Measurements from ENCODE around the gene MS4A10.

Gene MS4A10

GRCh38 chr11:60785136-60785535 is at the start of gene MS4A10:
Gene MS4A10 (plus strand): TSS chr11:60785333. CDS start chr11:60790336, 5,003 bp downstream.
- H3K9ac ChIP-seq, result no peak within 1 kb of the TSS
- H3K27me3 ChIP-seq, result no peaks in the 10 kb centered on the region
- no peak for TF ChIP-seq Cebpa-rat (IDR thresholded peaks at IDR 0.05)
- no peak within 1 kb of the TSS for H3K4me3 ChIP-seq
- H3K9me3 ChIP-seq, result peaks cover 1% of the 10 kb centered on the region; the same call in 1 of the 2 replicates
- H3K27ac ChIP-seq, result no peak within 1 kb of the TSS
- no peaks in the 10 kb centered on the region for H4K20me1 ChIP-seq
- H3K4me2 ChIP-seq, result no peak within 1 kb of the TSS
- no peaks in the 10 kb centered on the region for H3K36me3 ChIP-seq
- peaks cover 40% of the 10 kb centered on the region for H3K4me1 ChIP-seq

- Histone ChIP-seq H3K9me3 (peaks cover 29% of the 10 kb centered on the region), H3K4me3 (no peak overlapping the region), H4K20me1 (no peaks in the 10 kb centered on the region), H3K27ac (no peak overlapping the region), H3K4me2 (no peak overlapping the region), H3K9ac (no peak overlapping the region), H3K27me3 (no peaks in the 10 kb centered on the region), H3K36me3 (no peaks in the 10 kb centered on the region), H3K4me1 (peaks cover 7% of the 10 kb centered on the region)
- TF ChIP-seq Cebpa-rat (IDR thresholded peaks at IDR 0.05), result no peak
Observed at GRCh38 chr11:60739114-60739513, 46.0 kb upstream of the MS4A10 start.

- peaks cover 7% of the 10 kb centered on the region for H3K4me1 ChIP-seq
Observed at GRCh38 chr11:60740573-60740972, 44.6 kb upstream of the MS4A10 start.

GRCh38 chr11:60741421-60741820 is 43.7 kb upstream of the MS4A10 start:
- Histone ChIP-seq H3K9ac (no peak overlapping the region), H4K20me1 (no peaks in the 10 kb centered on the region), H3K27me3 (no peaks in the 10 kb centered on the region), H3K36me3 (no peaks in the 10 kb centered on the region), H3K4me1 (peaks cover 11% of the 10 kb centered on the region), H3K4me2 (no peak overlapping the region), H3K9me3 (peaks cover 34% of the 10 kb centered on the region), H3K27ac (no peak overlapping the region), H3K4me3 (no peak overlapping the region)
- no peak for TF ChIP-seq Cebpa-rat (IDR thresholded peaks at IDR 0.05)

More at GRCh38 chr11:60740573-60740972, 44.6 kb upstream of the MS4A10 start:
- H3K36me3 ChIP-seq, result no peaks in the 10 kb centered on the region
- TF ChIP-seq Cebpa-rat (IDR thresholded peaks at IDR 0.05), result no peak
- H3K4me3 ChIP-seq, result no peak overlapping the region
- no peak overlapping the region for H3K27ac ChIP-seq
- no peak overlapping the region for H3K4me2 ChIP-seq
- no peaks in the 10 kb centered on the region for H4K20me1 ChIP-seq
- H3K27me3 ChIP-seq, result no peaks in the 10 kb centered on the region
- no peak overlapping the region for H3K9ac ChIP-seq
- H3K9me3 ChIP-seq, result peaks cover 34% of the 10 kb centered on the region

GRCh38 chr11:60743058-60743457 is 42.1 kb upstream of the MS4A10 start:
- Histone ChIP-seq H3K27ac (no peak overlapping the region), H3K4me2 (no peak overlapping the region), H3K4me3 (no peak overlapping the region), H4K20me1 (no peaks in the 10 kb centered on the region), H3K9me3 (peaks cover 34% of the 10 kb centered on the region), H3K36me3 (no peaks in the 10 kb centered on the region), H3K27me3 (no peaks in the 10 kb centered on the region), H3K9ac (no peak overlapping the region), H3K4me1 (peaks cover 23% of the 10 kb centered on the region)
- TF ChIP-seq Cebpa-rat (IDR thresholded peaks at IDR 0.05), result no peak

DNA sequence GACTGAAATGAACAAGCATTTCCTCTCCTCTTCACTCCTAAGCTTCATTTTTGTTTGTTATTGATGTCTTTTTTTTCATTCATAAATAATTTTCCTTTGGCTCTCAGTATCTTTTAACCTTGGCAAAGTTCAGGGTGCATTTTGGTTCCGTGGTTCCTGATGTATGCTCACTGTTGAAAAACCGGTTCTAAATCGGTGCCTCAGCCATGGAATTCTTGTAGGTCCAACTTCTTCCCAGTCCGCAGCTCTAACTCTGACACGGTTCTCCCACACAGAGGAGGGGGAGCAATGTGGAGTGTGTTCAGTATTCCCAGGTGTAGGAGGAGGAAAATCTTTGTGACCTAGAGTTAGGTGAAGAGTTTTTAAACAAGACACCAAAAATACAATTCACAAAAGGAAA is 41.0 kb upstream of the MS4A10 start:
- Histone ChIP-seq H3K4me2 (no peak overlapping the region), H3K4me1 (peaks cover 34% of the 10 kb centered on the region)

DNA sequence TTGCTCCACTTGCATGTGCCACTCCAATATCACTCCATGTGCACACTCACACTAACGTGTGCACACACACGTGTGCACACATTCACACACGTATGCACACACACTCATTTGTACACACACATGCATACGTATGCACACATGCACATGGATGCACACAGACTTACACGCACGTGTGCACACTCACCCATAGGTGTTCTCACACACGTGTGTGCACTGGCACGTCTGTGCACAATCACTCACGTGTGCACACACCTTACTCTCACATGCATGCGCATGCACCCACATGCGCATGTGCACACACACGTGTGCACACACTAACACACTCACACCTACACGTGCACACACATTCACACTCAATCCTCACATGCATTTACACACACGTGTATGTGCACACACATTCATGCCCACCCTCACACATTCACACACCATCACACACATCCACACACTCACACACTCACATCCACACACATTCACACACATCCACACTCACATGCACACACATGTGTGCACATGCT is 37.7 kb upstream of the MS4A10 start:
- peaks cover 15% of the 10 kb centered on the region; the same call in 1 of the 2 replicates for H3K9me3 ChIP-seq
- no peak overlapping the region for H3K4me3 ChIP-seq
- no peaks in the 10 kb centered on the region for H3K36me3 ChIP-seq
- TF ChIP-seq Cebpa-rat (IDR thresholded peaks at IDR 0.05), result no peak
- H3K27me3 ChIP-seq, result no peaks in the 10 kb centered on the region
- H3K4me1 ChIP-seq, result peaks cover 28% of the 10 kb centered on the region
- H3K27ac ChIP-seq, result no peak overlapping the region
- no peaks in the 10 kb centered on the region for H4K20me1 ChIP-seq
- H3K4me2 ChIP-seq, result peak overlapping the region; percentile 68; the same call in 1 of the 2 replicates
- H3K9ac ChIP-seq, result no peak overlapping the region

More for the DNA sequence above, 41.0 kb upstream of the MS4A10 start:
- no peak for TF ChIP-seq Cebpa-rat (IDR thresholded peaks at IDR 0.05)
- no peak overlapping the region for H3K27ac ChIP-seq
- H4K20me1 ChIP-seq, result no peaks in the 10 kb centered on the region
- no peaks in the 10 kb centered on the region for H3K27me3 ChIP-seq
- no peaks in the 10 kb centered on the region for H3K36me3 ChIP-seq
- H3K9ac ChIP-seq, result no peak overlapping the region
- H3K4me3 ChIP-seq, result no peak overlapping the region
- H3K9me3 ChIP-seq, result peaks cover 34% of the 10 kb centered on the region

- Histone ChIP-seq H3K4me1 (peaks cover 28% of the 10 kb centered on the region), H3K36me3 (no peaks in the 10 kb centered on the region), H3K9ac (no peak overlapping the region), H3K27me3 (no peaks in the 10 kb centered on the region), H3K4me3 (no peak overlapping the region), H3K27ac (no peak overlapping the region), H4K20me1 (no peaks in the 10 kb centered on the region), H3K9me3 (peaks cover 8% of the 10 kb centered on the region; the same call in 1 of the 2 replicates), H3K4me2 (peak overlapping the region; percentile 44)
- TF ChIP-seq Cebpa-rat (IDR thresholded peaks at IDR 0.05), result no peak
Observed at GRCh38 chr11:60748225-60748624, 36.9 kb upstream of the MS4A10 start.

GRCh38 chr11:60748821-60749220 is 36.3 kb upstream of the MS4A10 start:
- Histone ChIP-seq H3K4me3 (no peak overlapping the region), H3K4me1 (peaks cover 28% of the 10 kb centered on the region), H3K36me3 (no peaks in the 10 kb centered on the region), H3K9ac (no peak overlapping the region), H3K27ac (no peak overlapping the region), H4K20me1 (no peaks in the 10 kb centered on the region), H3K27me3 (no peaks in the 10 kb centered on the region), H3K4me2 (peak overlapping the region; percentile 44), H3K9me3 (0 out of 2 replicates have a peak, but pooled peaks cover 8% of the 10 kb centered on the region)
- no peak for TF ChIP-seq Cebpa-rat (IDR thresholded peaks at IDR 0.05)

- Histone ChIP-seq H3K9me3 (no peaks in the 10 kb centered on the region), H3K27me3 (no peaks in the 10 kb centered on the region), H3K36me3 (no peaks in the 10 kb centered on the region), H3K4me1 (peaks cover 28% of the 10 kb centered on the region), H3K4me2 (no peak overlapping the region), H3K9ac (no peak overlapping the region), H3K4me3 (no peak overlapping the region), H4K20me1 (no peaks in the 10 kb centered on the region), H3K27ac (no peak overlapping the region)
- no peak for TF ChIP-seq Cebpa-rat (IDR thresholded peaks at IDR 0.05)
Observed at GRCh38 chr11:60750911-60751310, 34.2 kb upstream of the MS4A10 start.

GRCh38 chr11:60753309-60753708 is 31.8 kb upstream of the MS4A10 start:
- H3K27me3 ChIP-seq, result no peaks in the 10 kb centered on the region
- no peak overlapping the region for H3K4me2 ChIP-seq
- TF ChIP-seq Cebpa-rat (IDR thresholded peaks at IDR 0.05), result no peak

More at GRCh38 chr11:60753309-60753708, 31.8 kb upstream of the MS4A10 start:
- Histone ChIP-seq H3K4me1 (peaks cover 9% of the 10 kb centered on the region), H3K4me3 (no peak overlapping the region), H3K9me3 (no peaks in the 10 kb centered on the region), H3K36me3 (no peaks in the 10 kb centered on the region), H3K27ac (no peak overlapping the region), H4K20me1 (no peaks in the 10 kb centered on the region), H3K9ac (no peak overlapping the region)
